GM21576 (cell line): Measurements from ENCODE around the gene TEX261.
"Not testable (repeated sequence)": the region's sequence is repeated elsewhere in the genome, so short reads cannot be mapped to it uniquely, and the experiment has no call there.

ENCODE experiments used
- ATAC-seq: cut with Tn5 transposase; IDR thresholded peaks from one replicate; pipeline ENCODE4 v1.9.1; 2021; ENCODE audit warnings: mild to moderate bottlenecking, moderate library complexity; ENCODE audit not compliant: unreplicated experiment

The TEX261 gene

GRCh38 chr2:70994699-70995425 lies at the start of gene TEX261:
Gene TEX261, minus strand, starts transcription at chr2:70994873. Its CDS starts 116 bp downstream, at chr2:70994757.
- peak; percentile 94 for ATAC-seq

GRCh38 chr2:71043531-71044407 lies 49.1 kb upstream of the TEX261 start:
- no peak for ATAC-seq

GRCh38 chr2:71042287-71042686 lies 47.6 kb upstream of the TEX261 start:
- ATAC-seq, result no peak

- ATAC-seq, result not testable (repeated sequence)
Measured at GRCh38 chr2:71036296-71036695, 41.6 kb upstream of the TEX261 start.

GRCh38 chr2:71023553-71024243 lies 29.0 kb upstream of the TEX261 start:
- not testable (repeated sequence) for ATAC-seq

- not testable (repeated sequence) for ATAC-seq
Measured at GRCh38 chr2:71021394-71021793, 26.7 kb upstream of the TEX261 start.

GRCh38 chr2:71019989-71020388 lies 25.3 kb upstream of the TEX261 start:
- ATAC-seq, result not testable (repeated sequence)

- ATAC-seq, result no peak
Measured at GRCh38 chr2:71018625-71019024, 24.0 kb upstream of the TEX261 start.

- not testable (repeated sequence) for ATAC-seq
Measured at GRCh38 chr2:71011786-71012185, 17.1 kb upstream of the TEX261 start.

- ATAC-seq, result no peak
Measured at GRCh38 chr2:71008342-71008741, 13.7 kb upstream of the TEX261 start.

- no peak for ATAC-seq
Measured at GRCh38 chr2:71006955-71007799, 12.5 kb upstream of the TEX261 start.

- ATAC-seq, result no peak
Measured at GRCh38 chr2:71006323-71006722, 11.7 kb upstream of the TEX261 start.

GRCh38 chr2:71005271-71006202 lies 10.9 kb upstream of the TEX261 start:
- ATAC-seq, result no peak

- no peak for ATAC-seq
Measured at GRCh38 chr2:71004857-71005256, 10.2 kb upstream of the TEX261 start.

- no peak for ATAC-seq
Measured at GRCh38 chr2:71003966-71004755, 9.5 kb upstream of the TEX261 start.

GRCh38 chr2:71003396-71003795 lies 8.7 kb upstream of the TEX261 start:
- ATAC-seq, result no peak

- no peak for ATAC-seq
Measured at GRCh38 chr2:71001981-71002570, 7.4 kb upstream of the TEX261 start.

GRCh38 chr2:71001592-71001927 lies 6.9 kb upstream of the TEX261 start:
- ATAC-seq, result no peak
